IPS-NIHi7 (cell line): Measurements from ENCODE around the gene DPP9.
"Not testable (repeated sequence)": the region's sequence is repeated elsewhere in the genome, so short reads cannot be mapped to it uniquely, and the experiment has no call there.

Experiments used
- DNase-seq: peaks from one replicate; pipeline ENCODE4 v3.0.0; 2012; ENCODE audit warnings: mixed read lengths; ENCODE audit errors: extremely low spot score

Gene DPP9

GRCh38 chr19:4688587-4688986 lies 35.1 kb downstream of the DPP9 start:
- DNase-seq = no peak

DNA sequence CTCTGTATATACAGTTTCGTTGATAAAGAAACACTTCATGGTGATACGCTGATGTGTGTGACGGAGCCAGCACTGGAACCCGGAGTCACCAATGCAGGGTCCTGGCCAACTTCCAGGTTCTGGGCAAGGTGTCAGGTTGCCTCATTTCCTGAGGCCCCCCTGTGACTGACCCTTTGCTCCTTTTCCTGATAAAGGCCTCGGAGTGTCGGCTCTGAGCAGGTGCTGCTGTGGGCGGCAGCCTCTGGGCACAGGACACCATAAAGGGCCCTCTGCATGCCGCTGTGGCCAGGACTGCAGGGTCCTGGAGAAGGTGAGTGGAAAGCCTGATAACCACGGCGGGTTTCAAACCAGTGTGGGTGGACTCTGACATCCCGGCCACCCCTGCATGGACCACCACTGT lies 36.2 kb downstream of the DPP9 start:
- DNase-seq = no peak

DNA sequence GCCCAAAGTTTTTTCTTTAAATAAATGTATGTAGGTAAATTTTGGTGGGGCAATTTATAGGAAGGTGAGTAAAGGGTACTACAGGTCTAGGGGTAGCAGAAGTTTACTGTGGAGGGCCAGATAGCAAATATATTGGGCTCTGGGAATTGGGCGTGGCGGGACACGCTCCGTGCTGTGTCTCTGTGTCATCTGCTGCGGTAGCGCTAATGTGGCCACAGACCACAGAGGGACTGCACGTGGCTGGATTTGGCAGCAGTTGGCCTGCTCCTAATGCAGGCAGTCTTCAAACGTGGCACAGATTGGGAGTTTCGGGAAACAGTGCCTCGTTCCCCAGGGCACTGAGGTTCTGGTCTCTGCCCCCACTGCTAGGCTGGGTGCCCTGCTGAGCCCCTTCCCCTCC lies 36.9 kb downstream of the DPP9 start:
- DNase-seq = no peak

DNA sequence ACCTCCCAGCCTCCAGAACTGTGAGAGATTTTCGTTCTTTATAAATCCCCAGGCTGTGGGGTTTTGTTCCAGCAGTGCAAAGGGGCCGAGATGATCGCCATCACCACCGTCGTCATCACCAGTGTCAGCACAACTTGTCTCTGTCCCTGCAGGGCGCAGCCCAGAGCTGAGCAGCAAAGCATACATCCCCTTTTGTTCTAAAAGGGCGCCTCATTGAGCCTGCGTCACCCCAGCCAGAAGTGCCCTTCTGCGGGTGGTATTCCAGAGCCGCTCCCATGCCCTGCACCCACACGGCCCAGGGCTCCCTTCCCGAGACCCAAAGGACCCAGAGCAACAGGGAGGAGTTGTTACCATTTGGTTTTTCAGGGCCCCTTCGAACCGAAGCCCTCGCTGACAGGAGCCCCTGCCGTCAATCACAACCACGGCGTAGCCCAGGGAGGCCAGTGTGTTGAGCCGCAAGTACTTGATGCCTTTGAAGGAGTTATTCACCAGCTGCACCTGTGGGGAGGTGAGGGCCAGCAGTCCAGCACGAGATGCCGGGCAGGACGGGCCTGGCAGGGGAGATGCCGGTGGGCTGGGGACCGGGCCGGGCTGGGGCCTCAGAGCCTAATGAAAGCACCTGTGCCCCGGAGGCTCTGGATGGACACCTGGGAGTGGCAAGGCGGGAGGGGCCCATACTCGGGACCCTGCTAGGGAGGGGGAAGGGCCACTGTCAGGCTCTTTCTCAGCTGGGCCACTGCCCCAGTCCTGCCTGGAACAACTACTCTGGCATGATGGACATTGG lies 39.1 kb downstream of the DPP9 start:
- DNase-seq = no peak

DNA sequence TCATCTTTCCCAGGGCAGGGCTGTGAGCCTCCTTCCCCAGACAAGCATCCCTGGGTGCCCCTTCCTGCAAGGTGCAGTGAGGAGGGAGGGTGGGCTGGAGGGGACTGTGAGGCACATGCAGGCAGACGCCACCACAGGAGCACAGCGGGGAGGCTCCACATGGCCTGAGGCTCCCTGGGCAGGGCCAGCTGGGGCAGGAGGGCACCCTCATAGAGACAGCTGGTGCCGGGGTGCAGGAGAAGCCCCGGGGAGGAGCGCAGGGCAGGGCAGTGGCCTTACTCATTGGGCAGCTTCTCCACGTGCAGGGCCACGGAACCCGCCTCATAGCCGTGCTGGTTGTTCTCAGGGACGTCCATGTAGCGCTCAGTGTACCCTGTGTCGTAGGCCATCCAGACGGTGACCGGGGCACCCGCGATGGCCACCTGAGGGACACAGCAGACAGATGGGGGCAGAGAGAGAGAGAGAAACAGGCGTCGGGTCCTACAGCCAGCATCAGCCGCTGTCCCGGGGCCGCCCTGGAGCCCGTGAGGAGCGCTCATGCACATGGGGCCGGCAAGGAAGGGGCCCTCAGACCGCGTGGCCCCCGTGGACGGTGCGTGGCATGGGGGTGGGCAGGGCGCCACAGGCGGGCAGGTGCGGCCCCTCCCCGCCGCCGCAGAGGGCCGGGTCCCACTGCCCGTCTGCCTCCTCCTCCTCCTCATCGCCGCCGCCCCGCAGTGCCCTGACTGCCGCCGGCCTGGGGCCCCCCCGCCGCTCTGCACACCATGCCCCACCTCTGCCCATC lies 41.0 kb downstream of the DPP9 start:
- DNase-seq = no peak

- not testable (repeated sequence) for DNase-seq
These were observed 43.6 kb downstream of the DPP9 start for GRCh38 chr19:4680021-4680420.

DNA sequence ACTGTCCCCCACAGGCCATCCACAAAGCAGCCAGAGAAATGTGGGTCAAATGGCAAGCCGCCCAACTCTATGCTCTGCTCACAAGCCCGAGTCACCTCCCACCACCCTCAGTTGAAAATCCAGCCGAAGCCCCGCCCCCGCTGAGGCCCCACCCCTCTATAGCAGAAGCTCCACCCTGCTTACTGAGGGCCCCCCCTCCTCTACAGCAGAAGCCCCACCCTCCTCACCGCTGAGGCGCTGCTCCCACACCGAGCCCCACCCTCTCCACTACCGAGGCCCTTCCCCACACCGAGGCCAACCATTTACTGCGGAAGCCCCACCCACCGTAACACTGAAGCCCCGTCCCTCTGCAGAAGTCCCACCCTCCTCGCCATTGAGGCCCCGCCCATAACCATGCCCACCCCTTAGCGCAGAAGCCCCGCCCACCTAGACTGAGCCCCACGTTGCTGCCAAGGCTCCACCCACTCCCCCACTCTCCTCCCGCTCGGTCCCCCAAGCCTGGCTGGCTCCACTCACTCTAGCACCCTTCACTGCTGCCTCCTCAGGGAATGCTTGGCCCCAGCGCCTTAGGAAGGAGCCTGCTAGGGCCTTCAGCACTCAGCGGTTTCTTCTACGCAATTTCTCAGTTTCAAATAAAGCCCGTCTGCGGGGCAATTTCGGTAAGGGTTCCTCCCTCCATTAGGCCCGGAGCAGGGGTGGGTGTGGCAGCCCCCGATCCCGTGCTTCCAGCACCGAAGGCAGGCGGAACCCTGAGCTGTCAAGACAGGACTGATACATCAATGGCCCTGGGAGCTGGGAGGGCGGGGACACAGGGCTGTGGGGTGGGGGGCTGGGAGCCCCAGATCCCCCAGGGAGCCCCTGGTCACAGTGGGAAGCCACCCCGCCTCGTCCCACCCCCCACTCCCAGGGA lies 44.5 kb downstream of the DPP9 start:
- DNase-seq = peak; percentile 97

DNA sequence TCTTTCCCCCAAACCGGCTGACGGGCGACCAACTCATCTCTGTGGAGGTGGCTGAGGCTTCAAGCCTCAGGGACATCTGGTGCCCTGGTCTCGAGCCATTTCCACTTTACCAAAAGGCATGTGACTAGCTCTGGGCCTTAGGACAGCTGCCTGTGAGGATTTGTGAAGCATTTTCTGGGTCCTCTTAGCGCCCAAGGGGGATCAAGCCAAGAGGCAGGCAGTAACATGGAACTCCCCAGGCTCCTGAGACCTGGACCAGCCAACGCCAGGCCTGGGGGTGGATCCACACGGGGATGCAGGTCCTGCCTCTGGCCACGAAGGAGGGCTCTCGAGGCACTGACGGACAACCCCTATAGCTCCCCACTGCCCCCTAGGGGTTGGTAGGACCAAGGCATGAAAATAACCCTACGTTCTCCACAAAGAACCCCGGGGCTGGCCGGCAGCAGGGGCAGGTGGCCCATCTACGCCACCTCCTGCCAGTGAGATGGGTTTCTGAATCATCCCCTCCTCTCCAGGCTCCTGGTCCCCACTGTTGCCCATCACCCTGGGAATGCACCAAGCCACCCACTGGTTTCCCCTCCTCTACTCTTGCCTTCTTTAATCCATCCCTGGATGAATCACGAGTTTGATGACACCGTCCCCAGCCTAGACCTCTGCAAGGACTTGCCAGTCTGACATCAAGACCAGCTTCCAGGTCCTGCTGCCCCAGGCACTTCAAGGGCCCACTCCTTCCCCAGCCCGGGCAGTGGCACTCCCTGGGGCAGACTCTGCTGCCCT lies 46.5 kb downstream of the DPP9 start:
- DNase-seq = peak; percentile 83

DNA sequence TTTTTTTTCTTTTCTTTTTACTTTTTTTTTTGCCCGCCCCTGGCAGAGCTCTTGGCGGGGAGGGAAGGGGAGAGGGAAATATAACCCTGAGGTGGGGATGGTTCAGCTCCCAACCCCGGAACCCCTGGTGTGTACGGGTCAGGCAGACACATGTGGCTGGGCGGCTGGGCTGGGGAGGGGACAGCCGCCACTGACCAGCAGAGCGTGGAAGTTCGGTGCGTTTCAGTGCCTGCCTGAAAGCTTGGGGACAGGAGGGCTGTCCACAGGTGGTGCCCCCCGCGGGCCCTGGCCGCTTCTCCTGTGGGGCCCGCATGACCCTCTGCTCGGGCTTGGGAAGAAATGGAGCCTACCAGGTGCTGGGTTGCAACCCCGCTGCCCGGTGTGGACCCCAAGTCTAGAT lies 48.3 kb downstream of the DPP9 start:
- no peak for DNase-seq

DNA sequence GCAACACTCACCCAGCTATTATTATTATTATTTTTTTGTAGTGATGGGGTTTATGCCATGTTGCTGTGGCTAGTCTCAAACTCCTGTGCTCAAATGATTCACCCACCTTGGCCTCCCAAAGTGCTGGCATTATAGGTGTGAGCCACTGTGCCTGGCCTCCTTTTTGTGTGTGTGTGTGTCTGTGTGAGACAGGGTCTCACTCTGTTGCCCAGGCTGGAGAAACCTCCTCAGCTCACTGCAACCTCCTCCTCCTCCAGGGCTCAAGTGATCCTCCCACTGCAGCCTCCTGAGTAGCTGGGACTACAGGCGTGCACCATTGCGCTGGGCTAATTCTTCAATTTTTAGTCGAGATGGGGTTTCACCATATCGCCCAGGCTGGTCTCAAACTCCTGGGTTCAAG lies 49.9 kb downstream of the DPP9 start:
- DNase-seq = no peak

- DNase-seq = no peak
These were observed 50.4 kb downstream of the DPP9 start for GRCh38 chr19:4673216-4673615.

DNA sequence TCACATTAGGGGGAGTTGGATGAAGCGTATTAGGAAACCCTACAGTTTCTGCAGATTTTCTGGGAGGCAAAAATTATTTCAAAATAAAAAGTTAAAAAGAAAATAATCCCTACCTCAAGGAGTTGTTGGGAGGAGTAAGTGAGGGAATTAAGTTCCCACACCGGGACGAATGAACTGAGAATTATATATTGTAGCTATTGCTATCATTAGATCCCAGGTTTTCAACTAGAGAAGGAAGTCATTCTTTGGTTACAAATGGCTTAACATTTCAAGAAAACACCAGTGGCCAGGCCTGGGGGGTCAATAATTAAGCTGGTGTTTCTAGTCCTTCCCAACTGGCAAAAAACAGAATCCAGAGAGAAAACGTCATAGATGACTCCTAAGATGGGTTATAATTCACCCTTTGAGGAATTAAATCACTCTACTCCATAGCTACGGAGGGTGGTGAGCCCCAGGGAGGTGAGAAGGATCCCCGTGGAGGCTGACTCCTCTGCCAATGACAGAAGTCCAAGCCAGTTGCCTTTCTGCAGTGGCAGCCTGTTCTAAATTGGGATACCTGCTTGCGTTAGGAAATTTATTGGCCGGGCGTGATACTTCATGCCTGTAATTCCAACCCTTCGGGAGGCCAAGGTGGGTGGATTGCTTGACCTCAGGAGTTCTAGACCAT lies 52.3 kb downstream of the DPP9 start:
- no peak for DNase-seq

DNA sequence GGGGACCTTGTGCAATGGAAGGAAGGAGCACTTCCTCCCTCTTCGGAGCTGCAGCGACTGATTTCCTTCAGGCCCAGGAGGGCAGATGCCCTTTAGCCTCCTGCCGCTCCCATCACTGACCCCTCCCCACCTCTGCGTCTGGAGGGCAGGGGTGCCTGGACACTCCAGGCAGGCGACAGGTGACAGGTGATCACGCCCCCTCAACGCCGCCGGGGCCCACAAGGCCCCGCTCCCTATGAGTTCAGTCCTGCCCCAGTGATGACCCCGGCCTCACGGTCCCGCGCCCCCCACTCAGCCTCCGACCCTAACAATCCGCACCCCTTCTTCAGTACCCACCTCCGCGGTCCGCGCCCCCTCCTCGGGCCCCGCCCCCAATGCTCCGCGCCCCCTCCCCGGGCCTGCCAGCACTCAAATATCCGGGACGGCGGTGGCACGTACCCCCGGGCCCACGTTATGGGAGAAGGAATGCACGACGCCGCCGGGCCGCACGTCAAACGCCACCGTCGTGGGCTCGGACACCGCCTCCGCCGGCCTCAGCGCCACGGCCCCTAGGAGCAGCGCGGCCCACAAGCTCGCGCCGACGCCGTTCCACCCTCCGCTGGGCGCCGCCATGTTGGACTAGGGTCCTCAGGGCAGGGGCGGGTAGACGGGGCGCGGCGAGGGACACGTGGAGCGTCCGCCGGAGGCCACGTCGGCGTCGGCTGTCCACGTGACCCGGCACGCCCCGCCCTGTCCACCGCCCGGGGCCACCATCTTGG lies 53.7 kb downstream of the DPP9 start, which contains the start of gene MYDGF:
Gene MYDGF (minus strand): TSS at position 620 of the 758 bp plus-strand sequence. CDS start 8 bp downstream, at position 612.
- peak; percentile 100 for DNase-seq

DNA sequence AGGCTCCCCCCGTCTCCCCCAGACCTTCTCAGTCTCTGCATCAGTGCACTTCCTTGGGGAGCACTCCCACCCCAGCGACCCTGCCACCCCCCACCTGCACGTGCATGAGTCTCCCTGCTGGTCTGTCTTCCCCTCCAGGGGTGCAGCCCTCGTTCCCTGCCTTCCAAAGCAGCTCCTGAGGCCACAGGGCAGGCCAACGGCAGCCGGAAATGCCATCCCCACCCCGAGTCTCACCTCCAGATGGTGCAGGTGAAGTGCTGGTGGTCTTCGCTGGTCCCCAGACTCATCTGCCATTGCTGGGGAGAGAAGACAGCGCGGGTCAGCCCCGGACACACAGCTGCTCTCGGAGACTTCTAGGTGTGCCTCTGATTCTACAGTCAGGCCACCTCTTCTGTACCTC lies 59.0 kb downstream of the DPP9 start:
- DNase-seq = no peak

DNA sequence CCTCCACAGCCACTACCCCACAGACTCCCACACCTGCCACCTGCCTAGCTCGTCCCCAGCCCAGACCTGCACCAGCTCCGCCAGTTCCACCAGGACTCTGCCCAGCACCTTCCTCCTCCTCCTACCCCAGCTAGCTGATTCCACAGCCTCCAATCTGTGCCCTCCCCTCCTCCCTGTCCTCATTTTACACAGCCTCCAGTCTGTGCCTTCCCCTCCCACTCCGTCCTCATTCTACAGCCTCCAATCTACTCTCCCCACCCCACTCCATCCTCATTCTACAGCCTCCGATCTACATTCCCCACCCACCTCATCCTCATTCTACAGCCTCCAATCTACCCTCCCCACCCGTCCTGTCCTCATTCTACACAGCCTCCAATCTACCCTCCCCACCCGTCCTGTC lies 60.8 kb downstream of the DPP9 start:
- DNase-seq = no peak

DNA sequence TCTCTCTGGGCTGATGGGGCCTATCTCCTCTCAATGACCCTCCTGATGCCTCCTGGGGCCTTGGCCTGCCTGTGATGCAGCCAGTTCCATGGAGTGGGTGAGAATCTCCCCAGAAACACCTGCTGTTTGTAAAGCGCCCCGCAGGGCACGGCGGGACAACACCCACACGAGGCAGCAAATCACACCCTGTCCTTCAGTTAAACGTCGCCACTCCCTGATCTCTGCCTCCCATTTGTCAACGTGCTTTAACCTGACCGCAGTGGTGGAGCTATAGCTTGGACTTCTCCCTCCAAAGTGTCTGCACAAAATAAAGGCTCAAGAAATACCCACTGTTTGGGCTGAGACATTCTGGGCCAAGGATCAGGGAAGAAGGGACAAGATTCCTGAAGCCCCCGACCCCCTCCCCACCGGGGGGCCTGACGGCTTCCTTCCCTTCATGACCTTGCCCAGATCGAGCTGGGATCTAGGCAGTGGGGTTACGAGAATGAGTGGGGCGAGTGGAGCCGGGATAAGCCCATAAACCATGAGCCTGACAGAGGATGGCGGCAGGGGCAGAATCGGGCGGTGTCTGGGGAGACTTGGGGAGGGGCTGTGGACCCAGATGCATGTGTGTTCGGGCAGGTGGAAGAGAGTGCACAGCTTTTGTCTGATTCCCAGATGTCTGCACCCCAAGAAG lies 61.5 kb downstream of the DPP9 start:
- no peak for DNase-seq

DNA sequence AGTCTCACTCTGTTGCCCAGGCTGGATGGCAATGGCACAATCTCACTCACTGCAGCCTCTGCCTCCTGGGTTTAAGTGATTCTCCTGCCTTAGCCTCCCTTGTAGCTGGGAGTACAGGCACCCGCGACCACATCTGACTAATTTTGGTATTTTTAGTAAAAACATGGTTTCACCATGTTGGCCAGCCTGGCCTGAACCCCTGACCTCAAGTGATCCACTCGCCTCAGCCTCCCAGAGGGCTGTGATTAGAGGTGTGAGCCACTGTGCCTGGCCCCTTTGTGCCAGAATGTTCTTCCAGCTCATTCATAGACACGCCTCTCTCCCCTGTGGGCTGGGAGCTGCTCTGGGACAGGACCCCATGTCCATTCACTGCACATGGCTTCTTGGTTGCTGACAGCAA lies 62.6 kb downstream of the DPP9 start:
- no peak for DNase-seq

- peak; percentile 63 for DNase-seq
These were observed 63.4 kb downstream of the DPP9 start for GRCh38 chr19:4660181-4660791.

- DNase-seq = no peak
These were observed 65.8 kb downstream of the DPP9 start for GRCh38 chr19:4657835-4658234.
